HUES48 (cell line): ENCODE results near the gene ORAI3.
A peak's percentile ranks its signal among the peaks of the same experiment; 100 is the strongest.

Experiments
- H3K27ac ChIP-seq: one replicate; pipeline ENCODE4 v1.7.0; 2013; ENCODE audit warnings: low read depth, low read length, inconsistent platforms
- H3K27me3 ChIP-seq: 2 replicates; pipeline ENCODE4 v1.6.1; 2013; ENCODE audit warnings: mild to moderate bottlenecking, low read length; ENCODE audit not compliant: control insufficient read depth, insufficient read depth
- H3K36me3 ChIP-seq: 2 replicates; pipeline ENCODE4 v1.6.1; 2013; ENCODE audit warnings: low read length; ENCODE audit not compliant: control insufficient read depth, insufficient read depth
- H3K4me1 ChIP-seq: 2 replicates; pipeline ENCODE4 v1.6.1; 2013; ENCODE audit warnings: mild to moderate bottlenecking, low read length; ENCODE audit not compliant: control insufficient read depth, insufficient read depth
- H3K4me3 ChIP-seq: 2 replicates; pipeline ENCODE4 v1.5.1; 2013; ENCODE audit warnings: mild to moderate bottlenecking, low read depth, low read length
- H3K9ac ChIP-seq: 2 replicates; pipeline ENCODE4 v1.6.1; 2013; ENCODE audit warnings: mild to moderate bottlenecking, low read depth, low read length, moderate library complexity
- H3K9me3 ChIP-seq: 2 replicates; pipeline ENCODE4 v1.6.1; 2013; ENCODE audit warnings: low read length; ENCODE audit not compliant: control insufficient read depth, insufficient read depth

Gene ORAI3

DNA sequence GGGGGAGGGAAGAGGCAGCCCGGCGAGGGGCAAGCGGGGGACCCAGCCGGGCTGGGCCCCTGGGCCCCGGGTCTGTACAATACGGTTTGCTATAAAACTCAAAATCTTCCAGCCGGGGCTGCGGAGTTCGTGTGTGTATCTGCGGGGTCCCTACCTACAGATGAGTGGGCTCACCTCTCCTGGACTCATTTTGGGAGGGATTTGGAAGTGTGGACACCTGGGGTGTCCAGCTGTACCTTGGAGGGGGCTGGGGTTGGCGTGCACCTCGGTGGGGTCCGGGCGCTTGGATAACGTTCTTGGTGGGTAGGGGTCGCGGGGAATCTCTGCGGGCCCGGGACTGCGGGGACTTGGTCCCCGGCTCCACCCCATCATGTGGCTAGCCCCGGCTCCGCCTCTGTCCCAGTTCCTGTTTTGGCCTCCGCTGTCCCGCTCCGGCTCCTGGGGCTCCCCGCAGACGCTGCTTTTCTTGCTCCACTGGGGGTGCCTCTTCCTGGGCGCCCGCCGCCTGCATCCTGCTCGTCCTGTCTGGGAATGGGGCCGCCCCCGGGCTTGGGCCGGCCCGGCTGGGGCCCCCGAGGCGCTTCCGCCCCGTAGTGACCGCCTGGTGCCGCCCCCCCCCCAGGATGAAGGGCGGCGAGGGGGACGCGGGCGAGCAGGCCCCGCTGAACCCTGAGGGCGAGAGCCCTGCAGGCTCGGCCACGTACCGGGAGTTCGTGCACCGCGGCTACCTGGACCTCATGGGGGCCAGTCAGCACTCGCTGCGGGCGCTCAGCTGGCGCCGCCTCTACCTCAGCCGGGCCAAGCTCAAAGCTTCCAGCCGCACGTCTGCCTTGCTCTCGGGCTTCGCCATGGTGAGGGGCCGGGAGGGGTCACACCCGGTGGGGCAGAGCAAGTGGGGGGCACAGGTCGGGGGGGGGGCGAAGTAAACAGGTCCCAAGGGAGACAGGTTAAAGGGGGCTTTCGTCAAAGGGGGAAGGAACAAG is at the start of gene ORAI3:
Gene ORAI3, plus strand, starts transcription at position 402 of the 983 bp plus-strand sequence. Its CDS starts 222 bp downstream, at position 624.
- H3K9ac ChIP-seq = peak within 1 kb of the TSS; percentile 82
- H3K27me3 ChIP-seq = no peaks in the 10 kb centered on the region
- peak within 1 kb of the TSS; percentile 72 for H3K4me3 ChIP-seq
- H3K9me3 ChIP-seq = no peaks in the 10 kb centered on the region
- H3K36me3 ChIP-seq = peaks cover 24% of the 10 kb centered on the region
- H3K4me1 ChIP-seq = peaks cover 20% of the 10 kb centered on the region
- H3K27ac ChIP-seq = peak within 1 kb of the TSS; percentile 98

DNA sequence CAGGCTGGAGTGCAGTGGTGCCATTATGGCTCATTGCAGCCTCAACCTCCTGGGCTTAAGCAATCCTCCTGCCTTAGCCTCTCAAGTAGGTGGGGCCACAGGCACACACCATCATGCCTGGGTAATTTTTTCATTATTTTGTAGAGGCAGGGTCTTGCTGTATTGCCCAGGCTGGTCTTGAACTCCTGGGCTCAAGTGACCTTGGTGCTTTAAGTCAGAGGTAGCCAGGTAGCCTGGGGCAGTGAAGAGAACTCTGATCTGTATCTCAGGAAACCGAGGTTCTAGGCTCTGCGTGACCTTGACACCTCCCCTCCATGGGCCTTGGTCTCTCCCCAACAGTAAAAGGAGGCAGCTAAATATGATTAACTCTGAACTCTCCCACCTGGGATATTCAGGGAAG is 49.1 kb upstream of the ORAI3 start:
- Histone ChIP-seq H3K4me3 (no peak overlapping the region), H3K36me3 (no peaks in the 10 kb centered on the region), H3K9me3 (no peaks in the 10 kb centered on the region), H3K9ac (no peak overlapping the region), H3K4me1 (peaks cover 8% of the 10 kb centered on the region), H3K27me3 (peaks cover 11% of the 10 kb centered on the region), H3K27ac (no peak overlapping the region)

DNA sequence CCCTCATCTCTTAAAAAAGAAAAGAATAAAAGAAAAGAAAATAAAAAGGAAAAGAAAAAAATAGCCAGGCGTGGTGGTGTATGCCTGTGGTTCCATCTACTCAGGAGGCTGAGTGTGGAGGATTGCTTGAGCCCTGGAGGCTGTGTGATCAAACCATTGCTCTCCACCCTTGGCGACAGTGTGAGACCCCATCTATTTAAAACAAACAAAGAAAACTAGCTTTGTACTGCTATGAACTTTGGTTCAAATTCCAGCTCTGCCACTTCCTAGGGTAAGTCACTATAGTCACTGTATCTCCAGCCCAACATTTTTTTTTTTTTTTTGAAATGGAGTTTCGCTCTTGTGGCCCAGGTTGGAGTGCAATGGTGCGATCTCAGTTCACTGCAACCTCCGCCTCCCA is 48.3 kb upstream of the ORAI3 start:
- no peaks in the 10 kb centered on the region for H3K36me3 ChIP-seq
- H3K9me3 ChIP-seq = no peaks in the 10 kb centered on the region
- H3K4me1 ChIP-seq = peaks cover 6% of the 10 kb centered on the region
- no peak overlapping the region for H3K9ac ChIP-seq
- no peak overlapping the region for H3K27ac ChIP-seq
- H3K4me3 ChIP-seq = no peak overlapping the region
- 0 out of 2 replicates have a peak, but pooled peaks cover 4% of the 10 kb centered on the region for H3K27me3 ChIP-seq

DNA sequence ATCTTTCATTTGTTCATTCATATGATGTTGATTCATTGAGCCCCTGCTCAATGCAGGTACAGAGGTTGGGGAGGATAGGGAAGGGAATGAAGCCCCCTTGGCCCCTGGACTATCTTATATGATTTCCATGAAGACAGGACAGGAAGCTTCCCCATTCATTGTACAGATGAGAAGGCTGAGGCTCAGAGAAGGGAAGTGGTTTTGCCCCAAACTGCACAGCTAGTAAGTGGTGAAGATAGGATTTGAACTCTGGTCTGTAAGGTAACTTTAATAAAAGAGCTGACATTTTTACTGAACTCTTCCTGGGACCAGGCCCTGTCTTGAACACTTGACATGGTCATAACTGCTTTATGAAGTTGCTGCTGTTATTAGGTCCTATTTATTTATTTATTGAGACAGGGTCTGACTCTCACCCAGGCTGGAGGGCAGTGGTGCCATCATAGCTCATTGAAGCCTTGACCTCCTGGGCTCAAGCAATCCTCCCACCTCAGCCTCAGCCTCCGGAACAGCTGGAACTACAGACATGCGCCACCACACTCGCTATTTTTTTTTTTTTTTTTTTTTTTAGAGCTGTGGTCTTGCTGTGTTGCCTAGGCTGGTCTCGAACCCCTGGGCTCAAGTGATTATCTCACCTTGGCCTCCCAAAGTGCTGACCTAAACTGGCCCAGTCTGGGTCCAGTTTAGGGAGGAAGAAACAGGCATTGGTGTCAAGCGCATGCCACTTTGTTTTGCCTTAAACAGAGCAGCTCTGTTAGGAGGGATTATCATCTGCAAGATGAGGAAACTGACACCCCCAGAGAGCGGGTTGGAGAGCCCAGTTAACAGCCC is 47.5 kb upstream of the ORAI3 start:
- H3K4me3 ChIP-seq = peak overlapping the region; percentile 66; the same call in 1 of the 2 replicates
- H3K9ac ChIP-seq = no peak overlapping the region
- H3K27me3 ChIP-seq = 0 out of 2 replicates have a peak, but pooled peaks cover 4% of the 10 kb centered on the region
- H3K4me1 ChIP-seq = no peaks in the 10 kb centered on the region
- no peaks in the 10 kb centered on the region for H3K36me3 ChIP-seq
- H3K9me3 ChIP-seq = no peaks in the 10 kb centered on the region
- no peak overlapping the region for H3K27ac ChIP-seq

DNA sequence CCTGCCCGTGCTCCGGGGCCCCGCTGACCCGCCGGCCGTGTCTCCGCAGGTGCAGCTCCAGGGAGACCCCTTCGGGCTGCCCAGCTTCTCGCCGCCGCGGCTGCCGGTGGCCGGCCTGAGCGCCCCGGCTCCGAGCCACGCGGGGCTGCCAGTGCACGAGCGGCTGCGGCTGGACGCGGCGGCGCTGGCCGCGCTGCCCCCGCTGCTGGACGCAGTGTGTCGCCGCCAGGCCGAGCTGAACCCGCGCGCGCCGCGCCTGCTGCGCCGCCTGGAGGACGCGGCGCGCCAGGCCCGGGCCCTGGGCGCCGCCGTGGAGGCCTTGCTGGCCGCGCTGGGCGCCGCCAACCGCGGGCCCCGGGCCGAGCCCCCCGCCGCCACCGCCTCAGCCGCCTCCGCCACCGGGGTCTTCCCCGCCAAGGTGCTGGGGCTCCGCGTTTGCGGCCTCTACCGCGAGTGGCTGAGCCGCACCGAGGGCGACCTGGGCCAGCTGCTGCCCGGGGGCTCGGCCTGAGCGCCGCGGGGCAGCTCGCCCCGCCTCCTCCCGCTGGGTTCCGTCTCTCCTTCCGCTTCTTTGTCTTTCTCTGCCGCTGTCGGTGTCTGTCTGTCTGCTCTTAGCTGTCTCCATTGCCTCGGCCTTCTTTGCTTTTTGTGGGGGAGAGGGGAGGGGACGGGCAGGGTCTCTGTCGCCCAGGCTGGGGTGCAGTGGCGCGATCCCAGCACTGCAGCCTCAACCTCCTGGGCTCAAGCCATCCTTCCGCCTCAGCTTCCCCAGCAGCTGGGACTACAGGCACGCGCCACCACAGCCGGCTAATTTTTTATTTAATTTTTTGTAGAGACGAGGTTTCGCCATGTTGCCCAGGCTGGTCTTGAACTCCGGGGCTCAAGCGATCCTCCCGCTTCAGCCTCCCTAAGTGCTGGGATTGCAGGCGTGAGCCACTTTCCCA is 46.6 kb upstream of the ORAI3 start:
- H3K4me3 ChIP-seq = peak overlapping the region; percentile 66
- peak overlapping the region; percentile 61; the same call in 1 of the 2 replicates for H3K9ac ChIP-seq
- 0 out of 2 replicates have a peak, but pooled peaks cover 4% of the 10 kb centered on the region for H3K27me3 ChIP-seq
- no peaks in the 10 kb centered on the region for H3K9me3 ChIP-seq
- no peaks in the 10 kb centered on the region for H3K4me1 ChIP-seq
- peak overlapping the region; percentile 26 for H3K27ac ChIP-seq
- no peaks in the 10 kb centered on the region for H3K36me3 ChIP-seq

DNA sequence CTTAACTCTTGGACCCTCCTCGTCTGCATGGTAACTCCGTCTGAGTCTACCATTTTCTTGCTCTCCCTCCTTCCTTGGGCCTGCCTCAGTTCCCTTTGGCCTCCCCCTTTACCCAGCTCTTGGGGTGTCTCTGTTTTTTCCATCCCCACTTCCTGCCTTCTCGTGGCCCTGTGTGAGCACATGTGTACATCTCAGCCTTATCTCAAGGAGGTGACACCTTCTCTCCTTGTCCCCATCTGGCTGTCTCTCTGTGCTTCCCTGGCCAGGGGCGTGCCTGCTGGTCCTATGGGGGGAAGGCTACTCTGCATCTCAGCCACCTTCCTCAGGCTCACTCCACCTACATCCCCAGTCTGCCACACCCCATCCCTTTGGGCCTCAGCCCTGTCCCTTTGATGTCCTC is 45.9 kb upstream of the ORAI3 start:
- Histone ChIP-seq H3K36me3 (no peaks in the 10 kb centered on the region), H3K27me3 (0 out of 2 replicates have a peak, but pooled peaks cover 4% of the 10 kb centered on the region), H3K4me3 (no peak overlapping the region), H3K9ac (no peak overlapping the region), H3K4me1 (no peaks in the 10 kb centered on the region), H3K9me3 (no peaks in the 10 kb centered on the region), H3K27ac (no peak overlapping the region)

DNA sequence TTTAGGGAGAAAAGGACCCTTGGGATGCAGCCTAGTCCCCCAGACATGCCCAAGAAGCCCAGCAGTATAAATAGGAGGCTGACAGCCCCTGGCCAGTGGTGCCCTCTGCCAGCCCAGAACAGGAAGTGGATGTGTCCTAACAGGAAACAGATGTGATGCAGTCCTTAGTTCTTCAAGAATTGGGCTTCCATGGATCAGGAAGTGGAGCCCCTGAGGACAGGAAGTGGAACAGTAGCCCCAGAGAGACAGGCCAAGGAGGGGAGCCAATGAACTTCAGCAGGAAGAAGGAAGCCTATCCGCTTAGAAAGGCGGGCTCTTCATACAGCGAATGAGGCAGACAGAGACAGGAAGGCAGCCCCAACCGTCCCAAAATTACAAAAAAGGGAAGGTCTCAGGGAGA is 45.3 kb upstream of the ORAI3 start:
- Histone ChIP-seq H3K4me3 (no peak overlapping the region), H3K27ac (no peak overlapping the region)

DNA sequence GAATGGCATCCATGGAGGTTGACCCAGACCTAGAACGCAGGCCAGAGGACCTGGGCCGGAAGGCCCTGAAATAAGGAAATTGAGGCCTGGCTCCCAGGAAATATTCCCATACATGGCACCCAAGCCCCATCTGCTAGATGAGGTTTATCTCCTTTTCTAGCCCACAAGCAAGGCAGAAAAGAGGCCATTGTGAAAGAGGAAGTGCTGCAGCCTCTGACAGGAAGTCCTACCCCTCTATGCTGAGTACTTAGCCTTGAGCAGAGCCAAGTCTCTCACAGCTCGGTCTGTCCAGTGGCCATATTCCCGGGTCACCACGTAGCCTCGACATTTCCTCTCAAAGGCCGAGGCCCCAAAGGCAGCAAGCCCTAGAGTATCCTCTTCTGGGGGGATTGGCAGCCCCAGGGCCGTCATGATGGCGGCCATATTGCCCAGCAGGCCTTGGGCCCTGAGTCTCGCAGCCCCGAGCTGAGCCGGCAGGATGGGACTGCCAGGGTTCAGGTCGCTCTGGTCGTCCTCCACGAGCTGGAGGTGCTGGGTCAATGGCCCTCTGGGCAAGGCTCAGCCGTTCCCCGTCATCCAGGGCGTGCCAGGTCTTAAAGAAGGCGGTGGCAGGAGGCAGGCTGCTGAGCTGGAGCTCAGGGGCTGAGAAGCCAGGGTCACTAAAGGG is 44.6 kb upstream of the ORAI3 start:
- Histone ChIP-seq H3K27ac (no peak overlapping the region), H3K4me3 (no peak overlapping the region), H3K9me3 (no peaks in the 10 kb centered on the region), H3K4me1 (no peaks in the 10 kb centered on the region), H3K36me3 (no peaks in the 10 kb centered on the region), H3K27me3 (0 out of 2 replicates have a peak, but pooled peaks cover 4% of the 10 kb centered on the region), H3K9ac (no peak overlapping the region)

More for the DNA sequence above, 45.3 kb upstream of the ORAI3 start:
- no peaks in the 10 kb centered on the region for H3K36me3 ChIP-seq
- H3K9ac ChIP-seq = no peak overlapping the region
- H3K4me1 ChIP-seq = no peaks in the 10 kb centered on the region
- no peaks in the 10 kb centered on the region for H3K9me3 ChIP-seq
- H3K27me3 ChIP-seq = 0 out of 2 replicates have a peak, but pooled peaks cover 4% of the 10 kb centered on the region

DNA sequence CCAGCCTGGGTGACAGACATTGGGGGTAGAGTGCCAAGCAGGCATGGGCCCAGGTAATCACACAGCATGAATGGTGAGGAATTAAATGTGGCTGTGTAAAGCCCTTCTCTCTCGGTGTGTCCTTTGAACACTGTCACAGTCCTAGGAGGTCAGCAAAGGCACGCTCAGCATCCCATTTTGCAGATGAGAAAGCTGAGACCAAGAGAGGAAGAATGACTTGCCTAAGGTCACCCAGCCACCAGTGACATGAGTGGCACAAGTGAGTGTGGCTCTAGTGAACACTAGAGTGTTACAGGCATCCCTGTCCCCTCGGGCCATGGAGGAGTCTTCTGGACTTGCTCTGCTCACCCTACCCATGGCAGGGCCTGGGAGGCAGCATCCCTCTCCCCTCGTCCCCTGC is 41.8 kb upstream of the ORAI3 start:
- H3K9ac ChIP-seq = no peak overlapping the region
- no peaks in the 10 kb centered on the region for H3K36me3 ChIP-seq
- H3K4me1 ChIP-seq = peaks cover 12% of the 10 kb centered on the region
- H3K4me3 ChIP-seq = no peak overlapping the region
- H3K27ac ChIP-seq = no peak overlapping the region
- no peaks in the 10 kb centered on the region for H3K9me3 ChIP-seq
- no peaks in the 10 kb centered on the region for H3K27me3 ChIP-seq
